GM10266 (cell line): ENCODE results near the gene PTPRM.

Experiments
- DNase-seq: peaks from one replicate; pipeline ENCODE4 v3.0.0; 2012; ENCODE audit errors: extremely low spot score
- CTCF ChIP-seq: IDR thresholded peaks from 2 replicates; pipeline ENCODE4 v1.5.1; 2012; ENCODE audit warnings: mild to moderate bottlenecking, low read depth; ENCODE audit not compliant: control insufficient read depth, insufficient read depth; ENCODE audit errors: missing control alignments

The PTPRM gene

GRCh38 chr18:8328126-8328525 is 761.0 kb downstream of the PTPRM start:
- no peak for TF ChIP-seq CTCF
- DNase-seq: no peak

GRCh38 chr18:8329186-8329771 is 762.2 kb downstream of the PTPRM start:
- TF ChIP-seq CTCF: no peak
- no peak for DNase-seq

- TF ChIP-seq CTCF: no peak
Measured at GRCh38 chr18:8330575-8330974, 763.5 kb downstream of the PTPRM start.

GRCh38 chr18:8332286-8332685 is 765.2 kb downstream of the PTPRM start:
- TF ChIP-seq CTCF: no peak
- no peak for DNase-seq

More at GRCh38 chr18:8330575-8330974, 763.5 kb downstream of the PTPRM start:
- DNase-seq: no peak

- DNase-seq: no peak
- TF ChIP-seq CTCF: no peak
Measured at GRCh38 chr18:8333961-8334360, 766.8 kb downstream of the PTPRM start.

- DNase-seq: no peak
- TF ChIP-seq CTCF: no peak
Measured at GRCh38 chr18:8337211-8337610, 770.1 kb downstream of the PTPRM start.

- TF ChIP-seq CTCF: no peak
- no peak for DNase-seq
Measured at GRCh38 chr18:8339210-8339609, 772.1 kb downstream of the PTPRM start.
